Hepatic stellate cell (primary cell): ENCODE measurements around the gene TSSK6.

ENCODE experiments used
- DNase-seq: peaks from one replicate; pipeline ENCODE4 v3.0.0; 2011; ENCODE audit warnings: low spot score

Gene TSSK6

GRCh38 chr19:19514881-19515641 is at the start of gene TSSK6:
TSSK6 (minus strand) TSS chr19:19515548; CDS start chr19:19515427, 121 bp downstream.
- no peak for DNase-seq

- no peak for DNase-seq
Measured at GRCh38 chr19:19563348-19563848, 48.0 kb upstream of the TSSK6 start.

- peak; percentile 27 for DNase-seq
Measured at GRCh38 chr19:19562665-19563347, 47.5 kb upstream of the TSSK6 start.

GRCh38 chr19:19561946-19562664 is 46.8 kb upstream of the TSSK6 start:
- DNase-seq = no peak

GRCh38 chr19:19559931-19560330 is 44.6 kb upstream of the TSSK6 start:
- no peak for DNase-seq

- no peak for DNase-seq
Measured at GRCh38 chr19:19558636-19559035, 43.3 kb upstream of the TSSK6 start.

- no peak for DNase-seq
Measured at GRCh38 chr19:19558055-19558454, 42.7 kb upstream of the TSSK6 start.

- DNase-seq = peak; percentile 91
Measured at GRCh38 chr19:19554074-19555023, 39.0 kb upstream of the TSSK6 start.

- no peak for DNase-seq
Measured at GRCh38 chr19:19553670-19554069, 38.3 kb upstream of the TSSK6 start.

GRCh38 chr19:19552798-19553197 is 37.5 kb upstream of the TSSK6 start:
- DNase-seq = peak; percentile 97

- no peak for DNase-seq
Measured at GRCh38 chr19:19551853-19552192, 36.5 kb upstream of the TSSK6 start.

- no peak for DNase-seq
Measured at GRCh38 chr19:19550972-19551852, 35.9 kb upstream of the TSSK6 start.

GRCh38 chr19:19550485-19550929 is 35.2 kb upstream of the TSSK6 start:
- DNase-seq = no peak

- DNase-seq = no peak
Measured at GRCh38 chr19:19549804-19550464, 34.6 kb upstream of the TSSK6 start.

GRCh38 chr19:19548915-19549759 is 33.8 kb upstream of the TSSK6 start:
- DNase-seq = no peak

GRCh38 chr19:19547674-19548336 is 32.5 kb upstream of the TSSK6 start:
- DNase-seq = no peak

- no peak for DNase-seq
Measured at GRCh38 chr19:19546751-19547162, 31.4 kb upstream of the TSSK6 start.

- no peak for DNase-seq
Measured at GRCh38 chr19:19545707-19546106, 30.4 kb upstream of the TSSK6 start.
